PFSK-1 (cell line): ENCODE data around the gene ADAM17.

Experiments used
- FOXP2 ChIP-seq: optimal IDR thresholded peaks from 2 replicates; pipeline ENCODE3; 2011; ENCODE audit warnings: borderline replicate concordance, control low read depth, inconsistent platforms; ENCODE audit not compliant: insufficient read depth; ENCODE audit errors: extremely low read length, extremely low read depth
- POLR2AphosphoS5 ChIP-seq: IDR thresholded peaks from 2 replicates; pipeline ENCODE4 v1.6.1; 2012; ENCODE audit warnings: low read depth, mild to moderate bottlenecking, control low read depth, low read length, moderate library complexity
- TAF1 ChIP-seq: IDR thresholded peaks from 2 replicates; pipeline ENCODE4 v1.6.1; 2012; ENCODE audit warnings: low read length, control low read depth, borderline replicate concordance; ENCODE audit not compliant: insufficient read depth
- TF ChIP-seq, protein P1 (sequence below), 2 experiments: IDR thresholded peaks; 2 replicates each; pipeline versions ENCODE4 v1.6.1 to v1.8.0; 2011 to 2012; ENCODE audit warnings: low read depth in 2 of 2, low read length in 2 of 2, control low read depth in 1 of 2, inconsistent platforms in 1 of 2, mild to moderate bottlenecking in 1 of 2, moderate library complexity in 1 of 2; ENCODE audit not compliant: insufficient read depth in 1 of 2

GRCh38 chr2:9460441-9461017 is 95.1 kb downstream of the ADAM17 start:
- TF ChIP-seq POLR2AphosphoS5 = no peak
- no peak for TF ChIP-seq FOXP2
- TF ChIP-seq, protein P1, sequence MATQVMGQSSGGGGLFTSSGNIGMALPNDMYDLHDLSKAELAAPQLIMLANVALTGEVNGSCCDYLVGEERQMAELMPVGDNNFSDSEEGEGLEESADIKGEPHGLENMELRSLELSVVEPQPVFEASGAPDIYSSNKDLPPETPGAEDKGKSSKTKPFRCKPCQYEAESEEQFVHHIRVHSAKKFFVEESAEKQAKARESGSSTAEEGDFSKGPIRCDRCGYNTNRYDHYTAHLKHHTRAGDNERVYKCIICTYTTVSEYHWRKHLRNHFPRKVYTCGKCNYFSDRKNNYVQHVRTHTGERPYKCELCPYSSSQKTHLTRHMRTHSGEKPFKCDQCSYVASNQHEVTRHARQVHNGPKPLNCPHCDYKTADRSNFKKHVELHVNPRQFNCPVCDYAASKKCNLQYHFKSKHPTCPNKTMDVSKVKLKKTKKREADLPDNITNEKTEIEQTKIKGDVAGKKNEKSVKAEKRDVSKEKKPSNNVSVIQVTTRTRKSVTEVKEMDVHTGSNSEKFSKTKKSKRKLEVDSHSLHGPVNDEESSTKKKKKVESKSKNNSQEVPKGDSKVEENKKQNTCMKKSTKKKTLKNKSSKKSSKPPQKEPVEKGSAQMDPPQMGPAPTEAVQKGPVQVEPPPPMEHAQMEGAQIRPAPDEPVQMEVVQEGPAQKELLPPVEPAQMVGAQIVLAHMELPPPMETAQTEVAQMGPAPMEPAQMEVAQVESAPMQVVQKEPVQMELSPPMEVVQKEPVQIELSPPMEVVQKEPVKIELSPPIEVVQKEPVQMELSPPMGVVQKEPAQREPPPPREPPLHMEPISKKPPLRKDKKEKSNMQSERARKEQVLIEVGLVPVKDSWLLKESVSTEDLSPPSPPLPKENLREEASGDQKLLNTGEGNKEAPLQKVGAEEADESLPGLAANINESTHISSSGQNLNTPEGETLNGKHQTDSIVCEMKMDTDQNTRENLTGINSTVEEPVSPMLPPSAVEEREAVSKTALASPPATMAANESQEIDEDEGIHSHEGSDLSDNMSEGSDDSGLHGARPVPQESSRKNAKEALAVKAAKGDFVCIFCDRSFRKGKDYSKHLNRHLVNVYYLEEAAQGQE (IDR thresholded peaks at IDR 0.05; ENCODE audit: insufficient read depth in 1 of 2, low read depth in 2 of 2, low read length in 2 of 2) = no peak
- TF ChIP-seq TAF1 = no peak
